SK-N-SH treated with all-trans-retinoic acid at 6 μM for 48 hours (cell line): Measurements from ENCODE around the gene SCFD2.

Experiments used
- PATZ1 ChIP-seq: fragments of 250-450 bp; sonication (Bioruptor Pico); IDR thresholded peaks from 2 replicates; pipeline ENCODE4 v1.8.0; 2020; ENCODE audit warnings: mild to moderate bottlenecking, moderate library complexity, borderline replicate concordance
- SNAI2 ChIP-seq: fragments of 250-450 bp; sonication (Bioruptor Pico); IDR thresholded peaks from 2 replicates; pipeline ENCODE4 v1.5.0; 2020; ENCODE audit warnings: mild to moderate bottlenecking, moderate library complexity
- ZFP3 ChIP-seq: fragments of 250-450 bp; sonication (Bioruptor Pico); IDR thresholded peaks from 2 replicates; pipeline ENCODE4 v1.5.0; 2020; ENCODE audit warnings: mild to moderate bottlenecking, moderate library complexity

- no peak for TF ChIP-seq ZFP3 (CRISPR knock-in tag)
- TF ChIP-seq SNAI2 (CRISPR knock-in tag), result no peak
- no peak for TF ChIP-seq PATZ1 (CRISPR knock-in tag)
Observed at GRCh38 chr4:52852041-52852440, 513.8 kb downstream of the SCFD2 start.
